HepG2 (cell line): ENCODE results near the gene ORM1. TPM values are rescaled to one million over a fixed set of nuclear protein-coding genes. Genes with fewer than 3 reads are reported as not detected.

Experiments used
- ATAC-seq: fragments of 200-7000 bp; cut with Tn5 transposase; 3 replicates; pipeline ENCODE4 v1.9.1; 2020; ENCODE audit warnings: mild to moderate bottlenecking, moderate library complexity
- BruUV-seq: library from RNA; stranded (reverse); fragments of 400-500 nt; replicated peaks from 2 replicates; lab custom pipeline; 2021; lab: Mats Ljungman, UMichigan
- CTCF ChIA-PET: fragments of 300-600 bp; formaldehyde crosslinking; extraction: SDS; loops from one replicate; lab custom pipeline; 2021; ENCODE audit warnings: low total read pairs, inconsistent platforms, low intra/inter-chr PET ratio; lab: Yijun Ruan, JAX
- POLR2A ChIA-PET: fragments of 350-600 bp; sonication (Branson Sonifier 250); formaldehyde crosslinking; loops from one replicate; lab custom pipeline; 2020; ENCODE audit warnings: antibody characterized with exemption, inconsistent platforms; lab: Yijun Ruan, JAX
- DNase-seq: peaks from one replicate; pipeline ENCODE4 v3.0.0-alpha.2; 2015; ENCODE audit warnings: low spot score
- FAIRE-seq: peaks from 3 replicates; lab custom pipeline; 2011; peaks lifted over from hg19 to GRCh38; lab: Jason Lieb, UNC
- H2AFZ ChIP-seq: one replicate; pipeline ENCODE4 v1.6.1; 2011; ENCODE audit warnings: low read length, inconsistent platforms
- H3K27ac ChIP-seq: fragments of 300-600 bp; 3 replicates; pipeline ENCODE4 v1.8.0; 2011; ENCODE audit warnings: mixed run types, mild to moderate bottlenecking, mixed read lengths, low read length, inconsistent platforms; ENCODE audit not compliant: insufficient read depth; ENCODE audit errors: extremely low read length
- H3K27me3 ChIP-seq, 2 experiments: fragments of 200-600 bp in 1 of 2; 2 replicates in 1 of 2; 3 replicates in 1 of 2; pipeline versions ENCODE4 v1.6.0 to v1.8.0; 2011; ENCODE audit warnings: low read length in 2 of 2, mild to moderate bottlenecking in 2 of 2, moderate library complexity in 2 of 2, inconsistent platforms in 1 of 2; ENCODE audit not compliant: insufficient read depth in 2 of 2, control insufficient read depth in 1 of 2
- H3K36me3 ChIP-seq, 2 experiments: fragments of 200-600 bp in 1 of 2; replicated peaks in 1 of 2; 2 replicates in 1 of 2; 3 replicates in 1 of 2; pipeline versions ENCODE4 v1.5.1 to v1.8.0; 2011; ENCODE audit warnings: low read length in 2 of 2, inconsistent platforms in 1 of 2; ENCODE audit not compliant: insufficient read depth in 2 of 2, control insufficient read depth in 1 of 2
- H3K4me1 ChIP-seq: 2 replicates; pipeline ENCODE4 v1.5.1; 2012; ENCODE audit warnings: low read length, inconsistent platforms; ENCODE audit not compliant: insufficient read depth
- H3K4me2 ChIP-seq: 2 replicates; pipeline ENCODE4 v1.6.0; 2011; ENCODE audit warnings: low read depth, low read length, inconsistent platforms
- H3K4me3 ChIP-seq, 3 experiments: fragments of 200-600 bp in 1 of 3; sonication (generic), shearing (Covaris generic) in 1 of 3; replicated peaks in 1 of 3; 2 replicates each; pipeline ENCODE4 v1.5.1; 2011 to 2016; ENCODE audit warnings: low read length in 3 of 3, inconsistent platforms in 2 of 3, low read depth in 2 of 3, mild to moderate bottlenecking in 2 of 3, control low read depth in 1 of 3, mixed read lengths in 1 of 3; ENCODE audit not compliant: insufficient read depth in 1 of 3
- H3K79me2 ChIP-seq: one replicate; pipeline ENCODE4 v1.6.1; 2011; ENCODE audit warnings: low read length, inconsistent platforms; ENCODE audit not compliant: insufficient read depth
- H3K9ac ChIP-seq: 2 replicates; pipeline ENCODE4 v1.6.0; 2011; ENCODE audit warnings: mild to moderate bottlenecking, low read depth, low read length, inconsistent platforms; ENCODE audit not compliant: insufficient read depth
- H3K9me3 ChIP-seq: 2 replicates; pipeline ENCODE4 v1.5.1; 2012; ENCODE audit warnings: mild to moderate bottlenecking, low read length
- H4K20me1 ChIP-seq: 2 replicates; pipeline ENCODE4 v1.6.0; 2011; ENCODE audit warnings: inconsistent platforms, mild to moderate bottlenecking, low read length, moderate library complexity; ENCODE audit not compliant: insufficient read depth
- EP300 ChIP-seq, 3 experiments: sonication (generic) in 1 of 3; formaldehyde crosslinking in 1 of 3; IDR thresholded peaks; 2 replicates each; pipeline versions ENCODE4 v1.5.1 to v1.6.1; 2011 to 2020; ENCODE audit warnings: low read depth in 2 of 3, low read length in 2 of 3, borderline replicate concordance in 1 of 3, improper control_type of control experiment in 1 of 3, mild to moderate bottlenecking in 1 of 3, missing genetic modification reagents in 1 of 3, moderate library complexity in 1 of 3
- HOXA9 ChIP-seq: sonication (generic); formaldehyde crosslinking; IDR thresholded peaks from 2 replicates; pipeline ENCODE4 v1.8.1; 2022; ENCODE audit warnings: missing genetic modification reagents, mild to moderate bottlenecking, moderate library complexity, borderline replicate concordance
- KDM3A ChIP-seq: IDR thresholded peaks from 2 replicates; pipeline ENCODE4 v1.6.1; 2018; ENCODE audit warnings: low read depth, missing compliant biosample characterization
- KDM4B ChIP-seq: sonication (generic); formaldehyde crosslinking; IDR thresholded peaks from 2 replicates; pipeline ENCODE4 v1.4.0; 2020; ENCODE audit warnings: missing genetic modification reagents
- KDM6A ChIP-seq: IDR thresholded peaks from 2 replicates; pipeline ENCODE4 v1.6.1; 2016; ENCODE audit warnings: low read depth
- PRDM10 ChIP-seq: sonication (generic); formaldehyde crosslinking; IDR thresholded peaks from 2 replicates; pipeline ENCODE4 v1.4.0; 2020; ENCODE audit warnings: low read depth, missing genetic modification reagents
- ZFP36L2 ChIP-seq: sonication (generic); formaldehyde crosslinking; IDR thresholded peaks from 2 replicates; pipeline ENCODE4 v1.4.0; 2020; ENCODE audit warnings: missing genetic modification reagents
- ZNF24 ChIP-seq: fragments of 450-650 bp; IDR thresholded peaks from 2 replicates; pipeline ENCODE4 v1.6.1; 2017; ENCODE audit warnings: antibody characterized with exemption, mild to moderate bottlenecking
- ZNF264 ChIP-seq: sonication (generic); formaldehyde crosslinking; IDR thresholded peaks from 2 replicates; pipeline ENCODE4 v1.4.0; 2020; ENCODE audit warnings: missing genetic modification reagents
- ZNF576 ChIP-seq: sonication (generic); formaldehyde crosslinking; IDR thresholded peaks from 2 replicates; pipeline ENCODE4 v1.4.0; 2020; ENCODE audit warnings: mild to moderate bottlenecking, missing genetic modification reagents
- ZNF605 ChIP-seq: sonication (generic); formaldehyde crosslinking; IDR thresholded peaks from 2 replicates; pipeline ENCODE4 v1.8.0; 2022; ENCODE audit warnings: mild to moderate bottlenecking, missing genetic modification reagents
- ZNF652 ChIP-seq: IDR thresholded peaks from 2 replicates; pipeline ENCODE4 v1.6.1; 2016; ENCODE audit warnings: low read depth, borderline replicate concordance
- WGBS: methylation state at CpG from one replicate; pipeline ENCODE4 v1.1.6; 2017; ENCODE audit warnings: low lambda C conversion rate; 5-methylcytosine and 5-hydroxymethylcytosine counted together
- in situ Hi-C: cut with HindIII; loops from 2 replicates; pipeline ENCODE4 v1.10.0; 2017; ENCODE audit warnings: low pct_unique_long_range_greater_than_20kb; ENCODE audit not compliant: extremely low pct_ligation_motif_present
- intact Hi-C: fragments of 100-400 bp; cut with micrococcal nuclease; formaldehyde crosslinking; loops from one replicate; pipeline ENCODE4 v1.10.0; 2022; ENCODE audit not compliant: unreplicated experiment
- polyA plus RNA-seq, 8 experiments: library from polyadenylated mRNA; depleted of rRNA in 3 of 8; stranded (reverse) in 7 of 8; unstranded in 1 of 8; fragments of >200 nt; fragmentation: Illumina TruSeq in 4 of 8; extraction: Trizol in 4 of 8; gene quantifications; 2 replicates each; pipeline versions ENCODE4 v1.2.1 to v1.2.3, GENCODE V29; 2011 to 2016; ENCODE audit warnings: low read depth in 4 of 8, missing spikeins in 1 of 8, mixed read lengths in 1 of 8; ENCODE audit not compliant: insufficient read depth in 1 of 8
- total RNA-seq, 5 experiments: library from RNA; depleted of rRNA; stranded (reverse); fragments of >200 nt; fragmentation: Illumina TruSeq; extraction: Trizol; gene quantifications; 2 replicates each; pipeline ENCODE4 v1.2.3, GENCODE V29; 2016; ENCODE audit warnings: low read depth in 1 of 5
- TF ChIP-seq, protein P1 (sequence below): sonication (generic); formaldehyde crosslinking; IDR thresholded peaks from 2 replicates; pipeline ENCODE4 v1.5.0; 2020; ENCODE audit warnings: missing genetic modification reagents
- TF ChIP-seq, protein P2 (sequence below): sonication (generic); formaldehyde crosslinking; IDR thresholded peaks from 2 replicates; pipeline ENCODE4 v1.8.0; 2022; ENCODE audit warnings: missing genetic modification reagents, mild to moderate bottlenecking, inconsistent platforms, borderline replicate concordance

The ORM1 gene
- total and polyA plus RNA-seq, 2 of the 13 experiments (the other 11 are each of a cell fraction or from before 2014, with no cell fraction given) = 699 to 1,180 TPM

- CTCF ChIA-PET = no interaction called here
- H3K4me2 ChIP-seq = no peak overlapping the region
Measured at GRCh38 chr9:114282104-114282485, 40.8 kb upstream of the ORM1 start.

GRCh38 chr9:114282507-114282906 is 40.4 kb upstream of the ORM1 start:
- Histone ChIP-seq H3K4me3 (no peak overlapping the region), H4K20me1 (no peaks in the 10 kb centered on the region), H3K9ac (no peak overlapping the region), H3K27me3 (no peaks in the 10 kb centered on the region), H3K27ac (no peak overlapping the region), H2AFZ (no peak overlapping the region), H3K79me2 (no peaks in the 10 kb centered on the region), H3K36me3 (peaks cover 46 to 82% of the 10 kb centered on the region in 2 experiments)
- BruUV-seq = no TSS peak
- POLR2A ChIA-PET = no interaction called here
- intact Hi-C loops = no loop called here
- in situ Hi-C loops = no loop called here
- ATAC-seq = no peak
- TF ChIP-seq, protein P1, sequence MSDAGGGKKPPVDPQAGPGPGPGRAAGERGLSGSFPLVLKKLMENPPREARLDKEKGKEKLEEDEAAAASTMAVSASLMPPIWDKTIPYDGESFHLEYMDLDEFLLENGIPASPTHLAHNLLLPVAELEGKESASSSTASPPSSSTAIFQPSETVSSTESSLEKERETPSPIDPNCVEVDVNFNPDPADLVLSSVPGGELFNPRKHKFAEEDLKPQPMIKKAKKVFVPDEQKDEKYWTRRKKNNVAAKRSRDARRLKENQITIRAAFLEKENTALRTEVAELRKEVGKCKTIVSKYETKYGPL = no peak
- no peak for TF ChIP-seq KDM6A (CRISPR knock-in tag)
- no peak for TF ChIP-seq ZNF652
- no peak for TF ChIP-seq HOXA9 (CRISPR knock-in tag)
- TF ChIP-seq ZFP36L2 (CRISPR knock-in tag) = no peak
- TF ChIP-seq PRDM10 (CRISPR knock-in tag) = no peak
- TF ChIP-seq, all 625 proteins: peak for 0
- FAIRE-seq = no peak
- 100% methylated on average over 3 of the region's 6 CpGs for WGBS
- H3K4me1 ChIP-seq = no peaks in the 10 kb centered on the region
- H3K4me2 ChIP-seq = no peak overlapping the region
- DNase-seq = no peak
- H3K9me3 ChIP-seq = no peaks in the 10 kb centered on the region
- CTCF ChIA-PET = no interaction called here

More at GRCh38 chr9:114282104-114282485, 40.8 kb upstream of the ORM1 start:
- no peak overlapping the region for H3K27ac ChIP-seq
- intact Hi-C loops = no loop called here
- TF ChIP-seq KDM3A = no peak
- TF ChIP-seq KDM4B = no peak
- TF ChIP-seq ZNF264 (CRISPR knock-in tag) = no peak
- TF ChIP-seq, protein P2, sequence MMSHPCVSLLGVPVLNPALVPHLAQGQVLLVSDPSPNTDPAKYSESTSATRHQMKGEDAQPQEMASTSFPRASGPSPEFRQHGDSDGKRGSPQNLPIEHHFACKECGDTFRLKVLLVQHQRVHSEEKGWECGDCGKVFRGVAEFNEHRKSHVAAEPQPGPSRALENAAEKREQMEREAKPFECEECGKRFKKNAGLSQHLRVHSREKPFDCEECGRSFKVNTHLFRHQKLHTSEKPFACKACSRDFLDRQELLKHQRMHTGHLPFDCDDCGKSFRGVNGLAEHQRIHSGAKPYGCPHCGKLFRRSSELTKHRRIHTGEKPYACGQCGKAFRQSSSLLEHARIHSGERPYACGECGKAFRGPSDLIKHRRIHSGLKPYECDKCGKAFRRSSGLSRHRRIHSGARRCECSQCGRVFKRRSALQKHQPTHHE = no peak
- TF ChIP-seq ZNF24 = no peak
- no peak for TF ChIP-seq ZNF576 (CRISPR knock-in tag)
- no peak for TF ChIP-seq ZNF605 (CRISPR knock-in tag)
- no peak for TF ChIP-seq EP300 (IDR thresholded peaks at IDR 0.05; ENCODE audit: low read depth in 2 of 2, low read length in 2 of 2)
- TF ChIP-seq EP300 (CRISPR knock-in tag; IDR thresholded peaks at IDR 0.05; ENCODE audit: borderline replicate concordance) = no peak
- TF ChIP-seq, all 625 proteins: peak for 0
- in situ Hi-C loops = no loop called here
- Histone ChIP-seq H2AFZ (no peak overlapping the region), H3K27me3 (no peaks in the 10 kb centered on the region), H3K9me3 (no peaks in the 10 kb centered on the region), H3K79me2 (no peaks in the 10 kb centered on the region), H3K4me1 (peaks cover 1% of the 10 kb centered on the region), H3K36me3 (peaks cover 45 to 82% of the 10 kb centered on the region in 2 experiments), H4K20me1 (no peaks in the 10 kb centered on the region), H3K4me3 (no peak overlapping the region), H3K9ac (no peak overlapping the region)
- 97% methylated on average over 10 of the region's 10 CpGs for WGBS
- no TSS peak for BruUV-seq
- POLR2A ChIA-PET = no interaction called here
- FAIRE-seq (no peak), ATAC-seq (no peak), DNase-seq (no peak)
